Stomach (tissue), 9 donors: ENCODE measurements around the gene FBXO8. TPM values are rescaled to one million over a fixed set of nuclear protein-coding genes. Genes with fewer than 3 reads are reported as not detected.

ENCODE experiments used
- DNase-seq, 2 donors: peaks; one replicate each; pipeline versions ENCODE4 v3.0.0 to v3.0.0-alpha.2; 2013 to 2019
- H3K27ac ChIP-seq, 5 donors: fragments of 200-600 bp in 4 of 5; sonication (generic) in 4 of 5; one replicate each; pipeline ENCODE4 v1.5.1; 2013 to 2019; ENCODE audit warnings: mild to moderate bottlenecking in 1 of 5, moderate library complexity in 1 of 5
- H3K27me3 ChIP-seq, 3 donors: fragments of 200-600 bp; sonication (generic); one replicate each; pipeline ENCODE4 v1.5.1; 2017 to 2019; ENCODE audit warnings: mixed run types in 1 of 3
- H3K36me3 ChIP-seq, 4 donors: fragments of 200-600 bp; sonication (generic); 1 replicate in 3 of 4; 2 replicates in 1 of 4; pipeline ENCODE4 v1.5.1; 2016 to 2019
- H3K4me1 ChIP-seq, 4 donors: fragments of 200-600 bp; sonication (generic); one replicate each; pipeline ENCODE4 v1.5.1; 2016 to 2019
- H3K4me3 ChIP-seq, 4 donors: fragments of 200-600 bp; sonication (generic) in 3 of 4; one replicate each; pipeline ENCODE4 v1.5.1; 2016 to 2019; ENCODE audit warnings: mild to moderate bottlenecking in 1 of 4
- H3K9me3 ChIP-seq, 4 donors: fragments of 200-600 bp; sonication (generic); one replicate each; pipeline ENCODE4 v1.5.1; 2016 to 2019
- CTCF ChIP-seq, 7 experiments: fragments of 450-650 bp in 4 of 7; fragments of 200-600 bp in 3 of 7; sonication (generic) in 3 of 7; IDR thresholded peaks; one replicate each; pipeline ENCODE4 v1.5.1; 2016 to 2019; ENCODE audit warnings: antibody characterized with exemption in 7 of 7, control low read depth in 2 of 7, mild to moderate bottlenecking in 1 of 7
- EP300 ChIP-seq: sonication (generic); formaldehyde crosslinking; IDR thresholded peaks from one replicate; pipeline ENCODE4 v1.6.1; 2017; ENCODE audit warnings: antibody characterized with exemption
- POLR2A ChIP-seq, 4 donors: fragments of 450-650 bp; IDR thresholded peaks; one replicate each; pipeline ENCODE4 v1.6.1; 2016; ENCODE audit warnings: antibody characterized with exemption in 4 of 4, control low read depth in 2 of 4, mild to moderate bottlenecking in 1 of 4, moderate library complexity in 1 of 4
- POLR2AphosphoS5 ChIP-seq, 3 donors: sonication (generic); formaldehyde crosslinking; IDR thresholded peaks; one replicate each; pipeline ENCODE4 v1.6.1; 2016; ENCODE audit warnings: antibody characterized with exemption in 3 of 3
- WGBS, 5 donors: extraction: QIAGEN DNeasy Blood & Tissue Kit in 3 of 5; methylation state at CpG; one replicate each; pipeline versions ENCODE4 v1.1.5 to v1.1.7; 2013 to 2018; 5-methylcytosine and 5-hydroxymethylcytosine counted together
- intact Hi-C: fragments of 100-400 bp; cut with DNase I; formaldehyde crosslinking; loops from one replicate; pipeline ENCODE4 v1.15.1; 2023; ENCODE audit warnings: low total_unique reads
- polyA plus RNA-seq, 3 donors: library from polyadenylated mRNA; stranded (reverse); fragments of 200-250 nt; gene quantifications; one replicate each; pipeline ENCODE4 v1.2.3, GENCODE V29; 2013
- total RNA-seq, 5 donors: library from RNA; depleted of rRNA; stranded (reverse); fragments of >200 nt; gene quantifications; one replicate each; pipeline versions ENCODE4 v1.1.0 to v1.2.3, GENCODE V29; 2014 to 2016
- donor health status: healthy with polysubstance abuse.
- donor health status: Bipolar disorder and iron deficiency.
- donor health status: healthy.

Gene FBXO8
- total and polyA plus RNA-seq, 8 donors, result 13.3 to 104 (median 23.3) TPM

- Histone ChIP-seq H3K4me1 (peaks cover 12 to 17% (median 12%) of the 10 kb centered on the region in 4 donors), H3K9me3 (no peaks in the 10 kb centered on the region), H3K36me3 (no peaks in the 10 kb centered on the region), H3K27ac (no peak overlapping the region), H3K27me3 (peaks cover 0 to 35% (median 19%) of the 10 kb centered on the region in 3 donors), H3K4me3 (no peak overlapping the region)
- 26 to 38% (median 31%) methylated on average over 4 of the region's 4 CpGs for WGBS, 5 donors
- no peak for TF ChIP-seq POLR2AphosphoS5 (IDR thresholded peaks at IDR 0.05)
- TF ChIP-seq CTCF (IDR thresholded peaks at IDR 0.05), result peak in 4 of 7 experiments; percentile 42 to 55 (median 54)
- TF ChIP-seq POLR2A (IDR thresholded peaks at IDR 0.05), result no peak
- peak in 1 of 2 donors; percentile 53 for DNase-seq
- intact Hi-C loops, result loop anchor here (10.0 kb wide), 1 partner anchor 102 kb away; no protein-coding TSS in a partner anchor
Observed at GRCh38 chr4:174222266-174222872, 61.1 kb downstream of the FBXO8 start.

GRCh38 chr4:174218127-174218790 lies 65.2 kb downstream of the FBXO8 start:
- H3K27ac ChIP-seq, result peak overlapping the region in 1 of 5 donors; percentile 60
- H3K4me1 ChIP-seq, result peaks cover 23 to 50% (median 36%) of the 10 kb centered on the region in 4 donors
- DNase-seq, result peak in 1 of 2 donors; percentile 31
- H3K36me3 ChIP-seq, result no peaks in the 10 kb centered on the region
- 6 to 15% (median 7%) methylated on average over 24 to 26 of the region's 26 CpGs for WGBS, 5 donors
- peaks cover 11 to 76% (median 59%) of the 10 kb centered on the region in 3 donors for H3K27me3 ChIP-seq
- no peak for TF ChIP-seq POLR2A (IDR thresholded peaks at IDR 0.05)
- intact Hi-C loops, result no loop called here
- H3K4me3 ChIP-seq, result peak overlapping the region; percentile 30 to 47 (median 31)
- H3K9me3 ChIP-seq, result no peaks in the 10 kb centered on the region

- peaks cover 11 to 84% (median 66%) of the 10 kb centered on the region in 3 donors for H3K27me3 ChIP-seq
- H3K27ac ChIP-seq, result peak overlapping the region in 1 of 5 donors; percentile 60
- intact Hi-C loops, result no loop called here
- H3K9me3 ChIP-seq, result no peaks in the 10 kb centered on the region
- whole genome bisulfite sequencing, 5 donors, result 1 to 4% (median 3%) methylated on average over 26 to 41 of the region's 41 CpGs
- no peaks in the 10 kb centered on the region for H3K36me3 ChIP-seq
- H3K4me1 ChIP-seq, result peaks cover 23 to 50% (median 36%) of the 10 kb centered on the region in 4 donors
- peak in 1 of 2 donors; percentile 72 for DNase-seq
- H3K4me3 ChIP-seq, result peak overlapping the region; percentile 30 to 47 (median 31)
- TF ChIP-seq POLR2A (IDR thresholded peaks at IDR 0.05) (no peak), POLR2AphosphoS5 (IDR thresholded peaks at IDR 0.05) (no peak), EP300 (no peak), CTCF (IDR thresholded peaks at IDR 0.05) (no peak)
Observed at GRCh38 chr4:174217273-174218126, 66.0 kb downstream of the FBXO8 start.

GRCh38 chr4:174216799-174217272 lies 66.6 kb downstream of the FBXO8 start:
- Histone ChIP-seq H3K9me3 (no peaks in the 10 kb centered on the region), H3K27ac (peak overlapping the region in 1 of 5 donors; percentile 60), H3K36me3 (no peaks in the 10 kb centered on the region), H3K4me3 (peak overlapping the region; percentile 30 to 47 (median 31)), H3K4me1 (peaks cover 23 to 55% (median 39%) of the 10 kb centered on the region in 4 donors), H3K27me3 (peaks cover 11 to 89% (median 72%) of the 10 kb centered on the region in 3 donors)
- 9 to 15% (median 10%) methylated on average over 15 of the region's 15 CpGs for WGBS, 5 donors
- TF ChIP-seq POLR2AphosphoS5 (IDR thresholded peaks at IDR 0.05) (no peak), EP300 (no peak), POLR2A (IDR thresholded peaks at IDR 0.05) (no peak), CTCF (IDR thresholded peaks at IDR 0.05) (no peak)
- intact Hi-C loops, result no loop called here
- DNase-seq, result no peak
